ENCODE measurements around the gene FHIT.

DNA sequence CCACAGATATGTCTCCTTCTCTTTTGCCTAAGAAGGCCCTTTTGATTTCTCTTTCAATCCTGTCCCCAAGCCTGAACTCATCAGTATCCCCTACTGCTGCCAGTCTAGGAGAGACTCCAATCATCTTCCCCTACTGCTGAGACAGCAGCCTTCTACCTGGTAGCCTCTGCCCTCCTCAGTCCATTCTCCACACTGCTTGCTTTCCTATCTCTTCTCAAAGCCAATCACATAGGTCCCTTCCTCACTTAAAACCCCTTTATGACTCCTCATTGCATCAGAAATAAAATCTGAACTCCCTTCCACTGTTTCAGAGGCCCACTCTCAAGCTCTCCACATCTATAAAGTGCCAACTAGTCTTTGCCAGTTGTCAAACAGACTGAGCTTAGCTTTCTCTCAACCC, 1119.6 kb downstream of the FHIT start:
- TF ChIP-seq POLR2A (IDR thresholded peaks at IDR 0.05; ENCODE audit: low read length) (no peak), GATA1 (IDR thresholded peaks at IDR 0.05; ENCODE audit: low read depth, low read length) (no peak)

All from erythroblast (primary cell).